Measurements from ENCODE around the gene CDC34. TPM values are rescaled to one million over a fixed set of nuclear protein-coding genes. Genes with fewer than 3 reads are reported as not detected.

Gene CDC34
- total and polyA plus RNA-seq, 2 of the 8 experiments (the other 6 are each of a cell fraction or from before 2014, with no cell fraction given): 95.9 to 129 TPM

DNA sequence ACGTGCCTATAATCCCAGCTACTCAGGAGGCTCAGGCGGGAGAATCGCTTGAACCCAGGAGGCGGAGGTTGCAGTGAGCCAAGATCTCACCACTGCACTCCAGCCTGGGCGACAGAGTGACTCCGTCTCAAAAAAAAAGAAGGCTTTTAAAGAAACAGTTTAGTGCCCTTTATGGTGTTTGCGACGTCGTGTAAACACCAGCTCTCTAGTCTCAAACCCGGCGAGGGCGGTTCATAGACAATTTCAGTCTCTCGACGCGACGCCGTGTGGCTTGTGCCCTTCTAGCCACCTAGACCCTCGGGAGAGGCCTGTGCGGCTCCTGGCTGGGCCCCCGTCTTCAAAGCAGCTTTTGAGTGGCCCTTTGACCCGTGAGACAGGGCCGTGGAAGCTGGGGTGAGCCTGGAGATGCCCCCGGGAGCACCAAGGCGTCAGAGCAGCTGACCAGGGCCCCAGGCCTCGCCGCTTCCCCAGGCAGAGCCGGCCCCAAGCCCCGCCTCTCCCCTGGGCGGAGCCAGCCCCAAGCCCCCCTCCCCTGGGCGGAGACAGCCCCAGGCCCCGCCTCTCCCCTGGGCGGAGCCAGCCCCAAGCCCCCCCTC is 40.3 kb upstream of the CDC34 start:
- Histone ChIP-seq H3K36me3 (ENCODE audit: control insufficient read depth in 2 of 4, insufficient read depth in 4 of 4, low read length in 3 of 4) (no peaks in the 10 kb centered on the region), H3K79me1 (ENCODE audit: low read depth, low read length) (no peaks in the 10 kb centered on the region; the same call in 1 of the 2 replicates), H4K8ac (ENCODE audit: extremely low read depth, insufficient read depth, low read length) (no peak overlapping the region), H3K4me2 (ENCODE audit: insufficient read depth in 1 of 2, low read depth in 2 of 2, low read length in 2 of 2) (no peak overlapping the region; a peak in 2 of 4 replicates), H3K56ac (replicated peaks; ENCODE audit: insufficient read length, low read depth, low read length) (no peak overlapping the region), H2BK12ac (ENCODE audit: low read depth, low read length) (no peak overlapping the region), H3K4me3 (ENCODE audit: extremely low read depth in 1 of 4, insufficient read depth in 2 of 4, low read depth in 3 of 4, low read length in 4 of 4) (no peak overlapping the region), H3K4me1 (replicated peaks in 1 of 4; ENCODE audit: control insufficient read depth in 3 of 4, insufficient read depth in 4 of 4, low read length in 3 of 4) (peaks cover 0 to 6% (median 2%) of the 10 kb centered on the region in 4 experiments; a peak in 3 of 7 replicates), H3K79me2 (ENCODE audit: control insufficient read depth in 1 of 2, insufficient read depth in 2 of 2, low read length in 2 of 2) (no peaks in the 10 kb centered on the region), H2BK15ac (ENCODE audit: low read length) (no peak overlapping the region), H2BK20ac (ENCODE audit: low read length) (no peak overlapping the region), H4K91ac (replicated peaks; ENCODE audit: insufficient read length, low read length) (no peak overlapping the region), H3K23me2 (ENCODE audit: low read depth, low read length) (peaks cover 5% of the 10 kb centered on the region; the same call in 1 of the 2 replicates), H3K27me3 (replicated peaks in 1 of 4; ENCODE audit: control insufficient read depth in 3 of 4, extremely low read depth in 1 of 4, insufficient read depth in 3 of 4, low read length in 3 of 4) (no peaks in the 10 kb centered on the region; a peak in 1 of 7 replicates), H3K4ac (replicated peaks; ENCODE audit: insufficient read length, low read depth, low read length) (no peak overlapping the region), H2BK120ac (replicated peaks; ENCODE audit: low read depth, low read length) (no peak overlapping the region), H3K14ac (ENCODE audit: insufficient read length) (no peak overlapping the region), H4K5ac (ENCODE audit: insufficient read length, low read depth, low read length) (no peak overlapping the region), H3K9ac (replicated peaks in 1 of 4; ENCODE audit: extremely low read depth in 1 of 4, low read depth in 3 of 4, low read length in 3 of 4) (peak overlapping the region in 1 of 4 experiments; percentile 9; a peak in 1 of 7 replicates), H3K9me3 (ENCODE audit: insufficient read depth in 2 of 2, low read depth in 1 of 2, low read length in 1 of 2) (peaks cover 0 to 2% of the 10 kb centered on the region in 2 experiments; a peak in 1 of 4 replicates), H2AK5ac (ENCODE audit: low read depth, low read length) (no peak overlapping the region), H4K20me1 (replicated peaks in 1 of 2; ENCODE audit: control insufficient read depth in 1 of 2, insufficient read depth in 2 of 2, low read length in 2 of 2) (peaks cover 0 to 1% of the 10 kb centered on the region in 2 experiments), H2AFZ (ENCODE audit: low read length) (no peak overlapping the region), H3K18ac (ENCODE audit: extremely low read depth, low read length) (peak overlapping the region; percentile 71), H3K23ac (ENCODE audit: insufficient read length) (no peak overlapping the region), H3K27ac (ENCODE audit: low read depth, low read length) (no peak overlapping the region; the same call in 1 of the 2 replicates), H2BK5ac (ENCODE audit: low read depth, low read length) (no peak overlapping the region)
- ChIA-PET CTCF (ENCODE audit: partially characterized antibody) (interaction anchor here (0.8 to 1.6 kb wide), 5 partner anchors 15 to 127 kb away, joined by 3 to 7 read pairs (median 7); no protein-coding TSS in a partner anchor), POLR2A (ENCODE audit: partially characterized antibody) (interaction anchor here (1.2 kb wide), 1 partner anchor 146 kb away, joined by 3 read pairs; the partner anchor contains the start of gene MIER2)
- TF ChIP-seq EZH2 (IDR thresholded peaks at IDR 0.05; ENCODE audit: low read depth, low read length, severe bottlenecking): no peak
- WGBS, 2 experiments (ENCODE audit: extremely low coverage in 1 of 2, insufficient coverage in 1 of 2, insufficient read length in 1 of 2, insufficient replicate concordance in 2 of 2, low coverage in 1 of 2, low lambda C conversion rate in 2 of 2, missing lambda C conversion rate in 1 of 2): 90% methylated on average over 22 of the region's 32 CpGs; no CpG with 5 or more reads in 1 of the 2 experiments
- peak in 1 of 2 experiments; percentile 67 for DNase-seq (ENCODE audit: low read depth in 1 of 2, low spot score in 2 of 2)
- FAIRE-seq: no peak

Data from H1 (cell line).